ENCODE data around the gene DRAM1.

DNA sequence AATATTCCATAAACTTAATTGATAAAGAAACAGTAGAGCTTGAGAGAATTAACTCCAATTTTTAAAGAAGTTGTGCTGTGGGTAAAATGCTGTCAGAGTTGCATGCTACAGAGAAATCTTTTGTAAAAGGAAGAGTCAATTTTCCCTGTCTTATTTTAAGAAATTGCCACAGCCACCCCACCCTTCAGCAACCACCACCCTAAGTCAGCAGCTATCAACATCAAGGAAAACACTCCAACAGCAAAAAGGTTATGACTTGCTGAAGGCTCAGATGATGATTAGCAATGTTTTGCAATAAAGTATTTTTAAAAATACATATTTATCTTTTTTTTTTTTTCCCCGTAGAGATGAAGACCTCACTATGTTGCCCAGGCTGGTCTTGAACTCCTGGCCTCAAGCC lies 6.5 kb upstream of the DRAM1 start:
- TF ChIP-seq POLR2A (IDR thresholded peaks at IDR 0.05; ENCODE audit: low read length) (no peak), GATA1 (IDR thresholded peaks at IDR 0.05; ENCODE audit: low read depth, low read length) (no peak)

All from erythroblast (primary cell).